Fibroblast of skin of abdomen (primary cell): Measurements from ENCODE around the gene PPP3CB. TPM values are rescaled to one million over a fixed set of nuclear protein-coding genes. Genes with fewer than 3 reads are reported as not detected.

Source experiments
- DNase-seq: peaks from one replicate; pipeline ENCODE4 v3.0.0-alpha.2; 2013
- polyA plus RNA-seq, 2 experiments: library from polyadenylated mRNA; unstranded; fragments of 120-200 nt; gene quantifications; one replicate each; pipeline ENCODE4 v1.2.1, GENCODE V29; 2013; ENCODE audit not compliant: insufficient read length in 2 of 2

The PPP3CB gene
- 75.3 TPM for polyA plus RNA-seq (2013, experiment 1 of 2; ENCODE audit: insufficient read length)
- polyA plus RNA-seq (2013, experiment 2 of 2; ENCODE audit: insufficient read length), result 81.5 TPM

DNA sequence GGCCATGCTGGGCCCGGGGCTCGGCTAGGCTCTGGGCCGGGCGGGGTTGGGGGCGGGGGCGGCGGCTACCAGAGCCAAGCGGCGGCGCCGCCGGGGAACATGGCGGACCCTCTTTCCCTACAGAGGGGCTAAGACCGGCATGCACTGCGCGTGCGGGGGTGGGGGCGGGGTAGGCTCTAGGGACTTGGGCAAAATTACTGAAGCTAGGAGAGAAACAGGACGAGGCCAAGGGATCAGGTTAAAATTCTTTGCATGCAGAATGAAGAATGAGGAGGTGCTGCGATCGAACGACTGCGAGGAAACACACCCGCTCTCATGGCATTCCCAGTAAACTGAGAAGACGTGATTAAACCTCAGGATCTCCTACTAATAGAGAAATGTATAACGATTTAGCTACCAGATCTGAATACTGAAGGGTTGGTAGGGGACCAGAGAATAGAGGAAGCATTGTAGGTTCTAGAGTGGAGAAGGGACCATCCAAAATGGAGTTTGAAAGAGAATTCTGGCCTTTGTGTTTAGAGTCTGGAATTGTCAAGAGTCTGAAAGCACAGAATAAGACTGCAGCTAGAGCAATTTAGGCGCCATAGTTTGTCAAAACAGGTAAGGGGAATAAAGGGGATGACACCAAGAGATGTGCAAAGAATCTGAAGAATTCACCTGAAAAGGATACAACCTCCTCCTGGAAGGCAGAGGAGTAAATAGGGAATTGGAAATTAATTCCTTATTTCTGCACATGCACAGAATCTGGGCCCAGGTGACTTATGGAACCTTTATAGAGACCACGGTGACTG is at the start of gene PPP3CB:
Gene PPP3CB (minus strand): TSS at position 141 of the 791 bp plus-strand sequence. CDS start 135 bp downstream, at position 6.
- peak; percentile 98 for DNase-seq

DNA sequence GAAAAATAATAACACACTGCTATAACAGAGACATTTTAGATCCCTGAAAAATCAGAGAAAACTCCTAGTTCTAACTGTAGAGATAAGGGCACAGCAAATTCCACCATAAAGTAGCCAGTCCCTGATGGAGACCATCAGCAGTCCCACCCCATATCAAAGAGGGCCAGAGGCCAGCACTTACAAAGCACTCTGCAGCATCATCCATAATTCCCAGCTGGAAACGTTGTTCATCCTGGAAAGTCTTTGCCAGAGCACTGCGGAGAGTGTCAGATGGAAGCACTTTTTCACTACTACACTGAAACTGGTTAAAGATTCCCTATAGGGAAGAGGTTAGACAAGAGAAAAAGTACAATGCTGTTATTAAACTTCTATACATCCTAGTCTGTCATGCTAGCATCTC is 49.5 kb upstream of the PPP3CB start:
- no peak for DNase-seq

DNA sequence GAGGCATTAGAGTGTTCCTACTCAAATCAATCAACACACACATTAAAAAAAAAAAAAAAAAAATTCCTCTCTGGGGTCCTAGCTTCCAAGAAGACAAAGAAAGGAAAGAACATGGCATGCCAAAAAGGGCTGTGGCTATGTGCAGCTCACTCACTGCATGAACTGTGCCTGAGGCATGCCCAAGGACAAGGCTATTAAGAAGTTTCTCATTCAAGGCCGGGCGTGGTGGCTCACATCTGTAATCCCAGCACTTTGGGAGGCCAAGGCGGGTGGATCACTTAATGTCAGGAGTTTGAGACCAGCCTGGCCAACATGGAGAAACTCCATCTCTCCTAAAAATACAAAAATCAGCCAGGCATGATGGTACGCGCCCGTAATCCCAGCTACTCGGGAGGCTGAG is 41.9 kb upstream of the PPP3CB start:
- no peak for DNase-seq

DNA sequence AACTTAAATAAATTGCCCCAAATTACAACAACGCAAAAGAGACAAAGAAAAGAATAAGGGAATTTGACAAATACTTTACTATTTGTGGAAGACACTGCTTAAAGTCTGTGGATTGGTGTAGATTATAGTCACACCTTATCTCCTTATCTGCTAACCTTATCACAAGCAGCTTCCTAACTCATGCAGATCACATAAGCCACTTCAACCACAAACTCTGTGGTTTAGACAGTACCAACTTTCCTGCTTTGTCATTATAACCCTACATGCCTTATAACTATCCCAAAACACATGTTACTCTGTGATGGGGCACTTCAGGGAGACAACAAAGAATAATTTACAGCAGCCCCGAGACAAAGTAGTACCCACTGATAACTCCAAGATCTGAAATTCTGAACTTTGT is 41.5 kb upstream of the PPP3CB start:
- no peak for DNase-seq

DNA sequence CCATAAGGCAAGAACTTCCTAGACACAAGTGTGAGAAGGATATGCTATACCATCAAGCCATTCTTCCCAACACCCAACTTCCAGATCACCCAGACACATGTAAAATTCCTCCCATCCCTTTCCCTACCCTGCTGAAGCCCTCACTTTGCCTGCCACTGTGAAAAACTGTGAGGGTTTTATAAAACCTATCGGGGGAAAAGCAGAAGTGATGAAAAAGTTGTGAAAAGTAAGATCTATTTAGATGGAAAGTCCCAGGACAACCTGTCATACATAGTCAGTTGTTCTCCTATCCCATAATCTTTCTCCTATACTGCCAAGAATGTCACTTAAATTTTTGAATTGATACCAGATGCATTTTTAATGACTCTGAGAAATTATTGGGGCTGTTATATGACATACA is 39.0 kb upstream of the PPP3CB start:
- no peak for DNase-seq

DNA sequence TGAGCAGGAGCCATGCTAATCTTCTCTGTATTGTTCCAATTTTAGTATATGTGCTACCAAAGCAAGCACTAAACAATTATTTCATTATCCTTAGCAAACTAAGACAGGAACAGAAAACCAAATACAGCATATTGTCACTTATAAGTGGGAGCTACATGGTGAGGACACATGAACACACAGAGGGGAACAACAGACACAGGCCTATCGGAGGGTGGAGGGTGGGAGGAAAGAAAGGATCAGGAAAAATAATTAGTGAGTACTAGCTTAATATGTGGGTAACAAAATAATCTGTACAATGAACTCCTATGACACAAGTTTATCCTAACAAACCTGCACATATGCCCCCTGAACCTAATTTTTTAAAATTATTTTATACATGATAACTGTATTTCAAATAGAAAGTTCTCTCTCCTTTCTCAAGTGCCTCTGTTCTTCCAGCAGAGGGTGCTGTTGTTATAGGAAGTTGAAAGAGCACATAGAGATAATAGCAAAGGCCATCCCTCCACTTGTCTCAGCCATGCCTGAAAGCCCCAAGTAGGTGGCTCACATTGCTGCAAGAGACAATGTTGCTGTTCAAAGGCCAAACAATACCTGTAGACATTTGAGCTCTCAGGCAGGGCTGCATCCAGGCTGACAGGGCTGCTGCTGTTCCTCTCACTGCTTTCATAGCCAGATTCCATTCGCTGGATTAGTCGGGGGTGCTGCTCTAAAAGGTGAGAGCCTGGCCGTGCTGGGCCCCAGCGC is 33.4 kb upstream of the PPP3CB start:
- peak; percentile 76 for DNase-seq

DNA sequence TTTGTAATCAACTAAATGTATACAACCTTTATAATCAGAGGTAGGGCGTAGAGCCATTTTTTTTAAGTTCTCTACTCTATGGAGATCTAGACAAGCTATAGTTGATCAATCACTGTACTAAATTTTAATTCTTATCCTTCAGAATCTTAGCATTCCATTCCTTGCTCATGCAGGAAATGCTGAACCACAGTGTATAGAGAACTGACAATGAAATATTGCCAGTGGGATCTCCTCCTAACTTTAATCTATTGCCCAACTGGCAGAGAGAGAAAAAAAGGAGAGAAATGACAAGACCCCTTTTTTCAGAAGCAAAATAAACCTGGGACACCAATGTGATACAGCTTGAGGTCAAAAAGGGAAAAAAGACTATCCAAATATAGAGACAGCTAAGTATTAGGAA is 26.4 kb upstream of the PPP3CB start:
- peak; percentile 55 for DNase-seq

DNA sequence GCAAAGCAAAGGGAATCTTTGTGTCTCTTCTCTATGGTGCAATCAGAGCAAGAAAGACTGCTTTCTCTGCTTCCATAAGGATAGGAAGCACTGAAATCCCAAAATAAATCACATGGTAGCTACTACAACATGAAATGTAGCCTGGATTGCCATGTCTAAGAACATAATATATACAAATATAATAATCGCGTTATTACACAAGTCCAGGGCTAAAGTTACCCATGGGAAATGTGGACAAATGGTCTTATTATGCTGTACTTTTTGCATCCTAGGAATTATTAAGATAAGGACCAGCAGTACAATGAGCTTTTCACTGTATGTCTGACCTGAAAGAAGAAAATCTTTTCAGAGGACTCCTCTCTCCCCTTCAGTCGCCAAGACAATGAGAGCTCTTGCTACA is 23.5 kb upstream of the PPP3CB start:
- DNase-seq, result no peak

DNA sequence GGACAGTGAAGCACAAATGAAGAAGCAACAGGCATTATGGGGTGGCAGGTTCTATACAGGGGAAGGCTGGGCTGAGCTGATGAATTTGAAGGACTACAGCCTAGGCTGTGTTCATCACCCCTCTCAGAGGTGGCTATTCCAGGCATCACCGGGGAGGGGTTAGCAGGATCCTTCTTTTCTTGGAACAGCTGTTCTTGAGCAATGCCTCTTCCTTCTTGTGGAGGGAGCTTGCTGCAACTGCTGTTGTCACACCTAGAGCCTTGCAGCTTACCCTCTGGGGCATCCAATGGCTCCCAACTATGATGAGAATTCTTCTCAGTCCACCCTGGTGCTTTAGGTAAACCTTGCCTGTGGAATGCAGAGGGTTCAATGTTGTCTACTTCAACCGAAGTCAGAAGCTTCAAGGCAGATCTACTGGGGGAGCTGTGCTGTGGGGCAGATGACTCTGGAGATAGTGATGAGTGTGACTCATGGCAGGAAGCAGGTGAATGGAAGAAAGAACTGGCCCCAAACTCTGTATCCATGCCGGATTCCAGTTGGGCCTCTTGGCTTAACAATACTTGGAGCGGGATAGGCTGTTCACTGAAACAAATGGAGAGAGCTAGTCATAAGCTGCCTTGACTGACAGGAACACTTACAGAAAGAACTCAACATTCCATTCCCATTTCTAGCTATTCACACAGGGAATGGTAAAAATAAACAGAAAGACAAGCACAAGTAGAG is 21.5 kb upstream of the PPP3CB start:
- peak; percentile 21 for DNase-seq

DNA sequence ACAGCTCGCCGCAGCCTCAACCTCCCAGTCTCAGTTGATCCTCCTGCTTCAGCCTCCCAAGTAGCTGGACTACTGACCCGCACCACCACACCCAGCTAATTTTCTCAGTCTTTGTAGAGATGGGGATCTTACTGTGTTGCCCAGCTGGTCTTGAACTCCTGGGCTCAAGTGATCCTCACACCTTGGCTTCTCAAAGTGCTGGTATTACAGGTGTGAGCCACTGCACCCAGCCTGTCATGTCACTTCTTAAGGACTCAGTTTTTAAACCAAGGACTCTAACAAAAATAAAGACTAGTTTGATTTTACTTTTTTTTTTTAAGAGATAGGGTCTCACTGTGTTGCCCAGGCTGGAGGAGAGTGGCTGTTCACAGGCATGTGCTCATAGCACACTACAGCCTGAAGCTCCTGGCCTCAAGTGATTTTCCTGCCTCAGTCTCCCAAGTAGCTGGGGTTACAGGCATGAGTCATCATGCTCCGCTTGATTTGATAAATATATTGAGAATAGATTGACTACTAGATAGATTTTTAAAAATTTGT is 16.5 kb upstream of the PPP3CB start:
- DNase-seq, result no peak

DNA sequence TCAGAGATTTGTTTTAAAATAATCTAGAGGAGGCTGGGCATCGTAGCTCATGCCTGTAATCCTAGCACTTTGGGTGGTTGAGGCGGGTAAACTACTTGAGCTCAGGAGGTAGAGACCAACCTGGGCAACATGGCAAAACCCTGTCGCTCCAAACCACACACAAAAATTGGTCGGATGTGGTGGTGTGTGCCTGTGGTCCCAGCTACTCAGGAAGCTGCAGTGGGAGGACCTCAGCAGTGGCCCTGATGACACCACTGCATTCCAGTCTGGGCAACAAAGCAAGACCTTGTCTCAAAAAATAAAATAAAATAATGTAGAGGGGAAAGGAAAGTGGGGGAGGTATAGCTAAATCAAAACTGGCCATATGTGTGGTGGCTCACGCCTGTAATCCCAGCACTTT is 13.9 kb upstream of the PPP3CB start:
- DNase-seq, result no peak

DNA sequence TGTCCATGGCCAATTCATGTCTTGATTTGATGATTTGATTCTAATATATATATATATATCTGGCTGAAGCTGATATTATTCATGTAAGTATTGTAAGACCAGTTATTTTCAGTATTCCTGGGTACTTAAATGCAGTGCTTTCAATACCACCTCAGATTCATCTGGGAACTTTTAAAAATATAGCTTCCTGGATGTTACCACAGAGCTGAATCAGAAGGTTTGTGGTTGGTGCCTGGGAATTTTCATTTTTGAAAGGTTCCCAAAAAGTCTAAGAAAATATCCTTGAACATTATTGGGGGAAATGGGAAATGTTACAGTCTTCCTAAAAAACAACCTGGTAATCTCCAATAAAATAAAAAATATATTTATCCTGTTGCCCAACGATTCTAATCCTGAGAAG is 10.7 kb upstream of the PPP3CB start:
- DNase-seq, result peak; percentile 42

DNA sequence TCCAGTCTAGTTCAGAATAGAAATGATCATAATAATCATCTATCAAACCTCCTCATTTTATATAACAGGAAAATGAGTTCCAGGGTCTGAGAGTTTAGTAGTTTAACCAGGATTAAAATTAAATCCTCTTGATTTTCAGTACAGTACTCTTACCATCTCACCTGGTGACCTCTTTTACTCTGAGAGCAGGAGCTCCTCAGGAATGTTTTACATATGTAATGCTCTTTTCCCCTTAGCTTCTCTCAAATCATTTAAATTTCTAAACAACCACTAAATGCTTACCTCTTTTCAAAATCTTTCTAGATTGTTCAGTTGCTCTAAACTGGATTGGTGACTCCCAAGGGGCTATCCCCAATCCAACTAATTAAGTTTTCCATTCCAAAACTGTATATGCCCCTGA is 10.2 kb upstream of the PPP3CB start:
- no peak for DNase-seq

DNA sequence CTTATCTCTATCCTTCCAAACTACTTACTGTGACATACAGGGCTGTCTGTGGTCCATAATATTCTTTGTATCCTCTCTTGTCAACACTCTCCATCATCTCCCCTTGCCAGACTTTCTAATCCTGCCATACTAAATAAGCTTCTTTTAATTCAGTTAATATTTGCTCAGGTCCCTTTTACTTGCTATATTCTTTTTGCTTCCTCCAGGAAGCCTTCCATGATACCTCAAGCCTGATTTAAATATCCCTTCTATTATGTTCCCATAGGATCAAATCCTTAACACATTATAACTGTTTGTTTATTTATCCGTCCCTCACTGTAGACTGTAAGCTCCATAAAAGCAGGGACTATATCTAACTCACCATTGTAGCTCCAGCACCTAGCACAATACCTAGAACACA is 7.2 kb upstream of the PPP3CB start:
- DNase-seq, result no peak

DNA sequence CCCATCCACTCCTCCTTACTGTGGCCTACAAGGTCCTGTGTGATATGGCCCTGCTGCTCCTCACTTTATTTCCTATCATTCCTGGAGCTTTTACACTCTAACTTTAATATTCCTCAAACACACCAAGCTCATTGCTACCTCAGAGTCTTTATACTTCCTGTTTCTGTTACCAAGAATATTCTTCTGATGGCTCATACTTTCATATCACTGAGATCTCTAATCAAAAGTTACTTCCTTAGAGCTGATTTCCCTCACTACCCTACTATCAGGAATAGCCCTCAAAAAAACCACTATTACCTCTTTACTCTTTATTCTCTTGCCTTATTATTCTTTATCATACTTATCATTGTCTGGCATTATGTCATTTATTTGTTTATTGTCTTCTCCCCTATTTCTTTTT is 5.8 kb upstream of the PPP3CB start:
- DNase-seq, result no peak

DNA sequence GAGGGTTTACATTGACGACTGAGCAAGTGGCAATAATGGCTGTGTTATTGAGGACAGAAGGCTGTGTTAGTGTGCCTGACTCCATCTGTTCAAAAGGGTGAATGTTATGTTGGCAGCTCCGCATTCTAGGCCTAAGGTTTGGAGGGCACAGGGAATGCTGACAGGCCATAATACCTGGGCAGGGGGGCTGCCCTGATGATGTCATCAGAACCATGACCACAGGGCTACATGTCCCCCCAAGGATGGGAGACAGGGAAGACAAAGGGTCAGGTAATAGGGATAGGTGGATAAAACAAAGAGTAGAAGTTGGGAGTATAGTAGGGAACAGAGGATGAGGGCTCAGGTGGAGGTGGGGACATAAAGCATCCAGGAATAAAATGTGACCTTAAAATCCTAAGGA is 1.8 kb upstream of the PPP3CB start:
- no peak for DNase-seq

DNA sequence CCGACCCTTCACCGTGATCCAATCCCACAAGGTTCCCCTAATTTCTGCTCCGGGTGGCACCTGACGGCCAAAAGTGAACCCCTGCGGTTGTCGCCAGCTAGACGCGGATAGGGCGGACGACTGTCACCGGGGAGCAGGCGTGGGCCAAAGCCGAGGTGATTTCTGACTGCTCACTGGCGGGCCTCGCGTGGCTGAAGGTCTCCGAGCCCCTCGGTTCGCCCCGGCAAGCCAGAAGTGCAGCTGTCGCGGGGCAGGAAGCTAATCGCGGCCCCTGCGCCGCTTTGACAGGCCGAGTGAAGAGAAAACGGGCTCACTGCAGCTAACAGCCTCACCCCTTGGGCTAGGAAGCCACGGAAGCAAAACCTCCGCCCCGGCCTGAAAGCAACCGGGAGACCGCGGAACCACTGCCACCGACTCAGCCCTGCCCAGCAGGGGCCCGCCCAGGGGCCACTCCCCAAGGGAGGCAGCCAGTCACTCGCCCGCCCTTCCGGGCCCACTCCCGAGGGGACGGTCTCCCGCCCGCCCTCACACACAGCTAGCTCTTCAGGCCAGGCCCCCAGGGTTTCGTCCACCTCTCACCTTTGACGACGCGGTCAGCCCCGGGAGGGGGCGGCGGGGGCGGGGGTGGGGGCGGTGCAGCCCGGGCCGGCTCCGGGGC is 469 bp downstream of the PPP3CB start:
- DNase-seq, result peak; percentile 90

DNA sequence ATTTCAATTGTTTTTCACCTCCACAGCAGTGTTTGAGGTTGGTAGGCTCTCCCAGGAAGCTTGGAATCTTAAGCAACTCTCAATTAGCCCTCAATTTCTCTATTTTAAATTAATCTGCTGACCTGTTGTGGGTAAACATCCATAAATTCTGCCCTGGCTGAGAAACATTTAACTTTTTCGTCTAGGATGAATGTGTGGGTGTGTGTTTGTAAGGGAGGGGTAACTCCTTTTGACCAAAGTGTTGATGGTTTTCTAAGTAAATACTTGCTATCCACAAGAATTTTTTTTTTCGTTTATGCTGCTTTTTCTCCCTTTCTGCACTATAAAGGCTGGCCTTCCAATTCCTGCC is 973 bp downstream of the PPP3CB start:
- peak; percentile 13 for DNase-seq

DNA sequence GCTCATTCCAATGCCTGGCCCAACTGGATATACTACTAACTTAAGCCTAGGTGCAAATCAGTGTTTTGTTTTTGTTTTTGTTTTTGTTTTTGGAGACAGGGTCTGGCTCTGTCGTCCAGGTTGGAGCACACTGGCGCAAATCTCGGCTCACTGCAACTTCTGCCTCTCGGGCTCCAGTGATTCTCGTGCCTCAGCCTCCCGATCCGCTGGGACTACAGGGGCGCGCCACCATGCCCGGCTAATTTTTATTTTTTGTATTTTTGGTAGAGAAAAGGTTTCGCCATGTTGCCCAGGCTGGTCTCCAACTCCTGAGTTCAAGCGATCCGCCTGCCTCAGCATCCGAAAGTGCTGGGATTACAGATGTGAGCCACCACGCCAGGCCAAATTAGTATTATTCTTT is 1.6 kb downstream of the PPP3CB start:
- no peak for DNase-seq

DNA sequence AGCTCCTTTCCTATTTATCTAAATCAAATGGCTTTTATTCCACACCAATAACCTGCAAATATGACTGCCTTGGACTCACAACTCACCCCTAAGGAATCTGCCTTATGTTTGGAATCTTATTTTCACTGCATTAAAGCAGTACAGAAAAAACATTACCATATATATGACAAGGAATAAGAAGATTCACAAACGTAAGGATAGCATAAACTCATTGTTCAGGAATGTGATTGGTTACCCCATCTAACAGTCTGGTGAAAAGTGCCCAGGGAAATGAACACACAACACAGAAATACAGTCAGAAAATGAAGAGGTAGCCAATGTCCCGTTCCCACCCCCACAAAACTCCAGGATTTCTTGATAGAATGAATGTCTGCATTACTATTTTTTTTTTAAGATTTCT is 2.0 kb downstream of the PPP3CB start:
- DNase-seq, result peak; percentile 92

DNA sequence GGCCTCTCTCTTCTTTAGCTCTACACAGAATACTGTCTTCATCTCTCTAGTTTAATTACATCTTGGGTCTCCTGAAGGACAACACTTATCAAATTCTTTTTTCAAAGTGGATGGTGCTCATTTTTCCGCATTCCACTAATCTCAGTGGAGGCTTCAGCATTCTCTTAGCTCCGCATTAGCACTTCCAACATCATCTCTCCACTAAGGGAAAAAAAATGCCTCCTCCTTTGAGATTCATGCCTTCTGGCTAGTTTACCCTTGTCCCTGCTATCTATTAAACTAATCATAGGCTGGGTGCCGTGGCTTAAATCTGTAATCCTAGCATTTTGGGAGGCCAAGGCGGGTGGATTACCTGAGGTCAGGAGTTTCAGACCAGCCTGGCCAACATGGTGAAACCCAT is 9.2 kb downstream of the PPP3CB start:
- DNase-seq, result no peak

DNA sequence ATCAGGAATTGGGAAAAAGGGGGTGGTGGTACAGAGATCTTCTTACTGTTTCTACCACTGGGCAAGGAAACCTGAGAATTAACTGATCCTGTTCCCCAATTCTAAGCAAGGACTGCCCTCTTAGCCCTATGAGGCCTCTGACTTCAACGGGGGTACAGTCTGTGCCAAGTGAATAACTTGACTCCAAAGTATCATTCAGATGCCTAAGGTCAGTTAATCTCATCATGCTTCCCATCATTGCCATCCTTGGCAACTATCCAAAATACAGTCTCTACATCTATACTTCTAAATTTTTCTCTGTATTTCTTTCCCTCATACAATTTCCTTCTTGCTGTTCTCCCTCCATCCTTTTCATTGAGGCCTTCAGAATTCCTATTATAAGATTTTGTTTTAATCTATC is 10.5 kb downstream of the PPP3CB start:
- no peak for DNase-seq

DNA sequence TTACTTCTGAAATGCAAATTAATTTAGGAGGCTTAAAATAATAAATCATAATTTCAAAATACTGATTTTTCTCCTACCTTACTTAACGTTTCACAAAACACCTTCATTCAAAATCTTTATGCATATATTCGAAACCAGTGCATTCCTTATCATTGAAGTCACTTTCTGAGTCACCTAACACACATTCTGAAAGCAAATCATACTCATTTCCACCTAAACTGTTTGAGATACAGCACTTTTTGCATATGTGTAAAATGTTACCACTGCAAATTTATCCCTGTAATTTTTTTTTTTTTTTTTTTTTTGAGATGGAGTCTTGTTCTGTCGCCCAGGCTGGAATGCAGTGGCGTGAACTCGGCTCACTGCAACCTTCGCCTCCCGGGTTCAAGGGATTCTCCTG is 15.7 kb downstream of the PPP3CB start:
- peak; percentile 61 for DNase-seq
